Astrocyte (in vitro differentiated cells and primary cell): ENCODE data around the gene CDK14. TPM values are rescaled to one million over a fixed set of nuclear protein-coding genes. Genes with fewer than 3 reads are reported as not detected.

Source experiments
- DNase-seq: peaks from one replicate; pipeline ENCODE4 v3.0.0-alpha.2; 2010; ENCODE audit warnings: low read depth
- FAIRE-seq: peaks from 2 replicates; lab custom pipeline; 2011; peaks lifted over from hg19 to GRCh38; lab: Jason Lieb, UNC
- H2AFZ ChIP-seq: 2 replicates; pipeline ENCODE4 v1.6.0; 2012; ENCODE audit warnings: low read depth, low read length, inconsistent platforms
- H3K27ac ChIP-seq: 2 replicates; pipeline ENCODE4 v1.5.1; 2011; ENCODE audit warnings: low read depth, low read length, inconsistent platforms
- H3K27me3 ChIP-seq: 2 replicates; pipeline ENCODE4 v1.6.0; 2011; ENCODE audit warnings: low read length, inconsistent platforms; ENCODE audit not compliant: insufficient read depth
- H3K36me3 ChIP-seq: 2 replicates; pipeline ENCODE4 v1.5.1; 2011; ENCODE audit warnings: low read length, inconsistent platforms; ENCODE audit not compliant: insufficient read depth
- H3K4me1 ChIP-seq: 2 replicates; pipeline ENCODE4 v1.5.1; 2011; ENCODE audit warnings: low read length, inconsistent platforms; ENCODE audit not compliant: insufficient read depth
- H3K4me2 ChIP-seq: 2 replicates; pipeline ENCODE4 v1.6.0; 2012; ENCODE audit warnings: low read length, inconsistent platforms
- H3K4me3 ChIP-seq: 2 replicates; pipeline ENCODE4 v1.5.1; 2011; ENCODE audit warnings: low read depth, mild to moderate bottlenecking, low read length, inconsistent platforms; ENCODE audit not compliant: insufficient read depth
- H3K79me2 ChIP-seq: 2 replicates; pipeline ENCODE4 v1.6.0; 2012; ENCODE audit warnings: mild to moderate bottlenecking, low read length, inconsistent platforms; ENCODE audit not compliant: insufficient read depth
- H3K9ac ChIP-seq: 2 replicates; pipeline ENCODE4 v1.6.0; 2012; ENCODE audit warnings: mild to moderate bottlenecking, low read length, inconsistent platforms
- H3K9me3 ChIP-seq: 2 replicates; pipeline ENCODE4 v1.5.1; 2012; ENCODE audit warnings: low read depth, mild to moderate bottlenecking, low read length, inconsistent platforms; ENCODE audit not compliant: insufficient read depth
- H4K20me1 ChIP-seq: 2 replicates; pipeline ENCODE4 v1.6.0; 2012; ENCODE audit warnings: low read length, inconsistent platforms; ENCODE audit not compliant: insufficient read depth
- H3K27ac Mint-ChIP-seq: one replicate; pipeline ENCODE4 v1.8.0; 2021; ENCODE audit warnings: mild to moderate bottlenecking, mixed read lengths; ENCODE audit not compliant: unreplicated experiment
- H3K27me3 Mint-ChIP-seq: one replicate; pipeline ENCODE4 v1.8.0; 2021; ENCODE audit warnings: low read depth, mixed read lengths; ENCODE audit not compliant: unreplicated experiment
- H3K36me3 Mint-ChIP-seq: one replicate; pipeline ENCODE4 v1.8.0; 2021; ENCODE audit warnings: low read depth, mixed read lengths; ENCODE audit not compliant: unreplicated experiment
- H3K4me1 Mint-ChIP-seq: one replicate; pipeline ENCODE4 v1.8.0; 2021; ENCODE audit warnings: low read depth, mixed read lengths; ENCODE audit not compliant: unreplicated experiment
- H3K4me3 Mint-ChIP-seq: one replicate; pipeline ENCODE4 v1.8.0; 2021; ENCODE audit warnings: mild to moderate bottlenecking, moderate library complexity, mixed read lengths; ENCODE audit not compliant: unreplicated experiment
- H3K9me3 Mint-ChIP-seq: one replicate; pipeline ENCODE4 v1.8.0; 2021; ENCODE audit warnings: mild to moderate bottlenecking, mixed read lengths; ENCODE audit not compliant: unreplicated experiment
- CTCF ChIP-seq: IDR thresholded peaks from 2 replicates; pipeline ENCODE4 v1.5.1; 2011; ENCODE audit warnings: low read depth, mild to moderate bottlenecking, inconsistent platforms, low read length, moderate library complexity; ENCODE audit not compliant: insufficient read depth
- EZH2 ChIP-seq: IDR thresholded peaks from 2 replicates; pipeline ENCODE4 v1.6.1; 2012; ENCODE audit warnings: mild to moderate bottlenecking, low read length, inconsistent platforms; ENCODE audit not compliant: insufficient read depth
- total RNA-seq: library from RNA; stranded (reverse); gene quantifications from 2 replicates; pipeline ENCODE4 v1.2.1, GENCODE V29; 2021

Gene CDK14
- total RNA-seq, 1 donor from 2014 or later: 30.2 TPM

DNA sequence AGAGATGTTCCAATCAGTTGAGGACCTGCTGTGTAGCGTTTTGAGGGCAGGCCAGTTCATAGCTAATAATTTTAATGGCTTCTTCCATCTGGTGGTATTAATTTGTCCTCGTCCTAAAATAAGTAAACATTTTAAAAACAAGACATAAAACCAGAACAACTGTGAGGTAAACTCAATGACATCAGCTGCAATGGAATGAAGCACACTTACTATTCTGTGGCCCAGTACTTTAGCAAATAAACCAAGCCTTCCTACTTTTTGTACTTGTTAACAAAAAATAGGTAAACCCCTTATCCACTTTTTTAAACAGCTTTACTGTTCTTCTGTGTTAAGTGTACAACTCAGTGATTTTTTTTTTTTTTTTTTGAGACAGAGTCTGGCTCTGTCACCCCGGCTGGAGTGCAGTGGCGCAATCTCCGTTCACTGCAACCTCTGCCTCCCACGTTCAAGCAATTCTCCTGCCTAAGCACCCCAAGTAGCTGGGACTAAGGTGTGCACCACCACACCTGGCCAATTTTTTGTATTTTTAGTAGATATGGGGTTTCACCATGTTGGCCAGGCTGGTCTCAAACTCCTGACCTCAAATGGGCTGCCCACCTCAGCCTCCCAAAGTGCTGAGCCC, 639.2 kb downstream of the CDK14 start:
- Histone ChIP-seq H3K27me3 (no peaks in the 10 kb centered on the region), H3K36me3 (no peaks in the 10 kb centered on the region), H3K27ac (no peak overlapping the region), H3K4me1 (peaks cover 15% of the 10 kb centered on the region), H3K79me2 (no peaks in the 10 kb centered on the region), H3K4me3 (no peak overlapping the region), H3K9ac (no peak overlapping the region), H4K20me1 (no peaks in the 10 kb centered on the region), H3K4me2 (no peak overlapping the region), H2AFZ (no peak overlapping the region), H3K9me3 (no peaks in the 10 kb centered on the region)
- FAIRE-seq: no peak
- Mint-ChIP-seq H3K9me3 (peaks cover 2% of the 10 kb centered on the region), H3K27me3 (peaks cover 31% of the 10 kb centered on the region), H3K36me3 (no peaks in the 10 kb centered on the region), H3K4me1 (peaks cover 10% of the 10 kb centered on the region), H3K27ac (no peak overlapping the region), H3K4me3 (no peak overlapping the region)
- TF ChIP-seq EZH2 (no peak), CTCF (no peak)
- DNase-seq: no peak

DNA sequence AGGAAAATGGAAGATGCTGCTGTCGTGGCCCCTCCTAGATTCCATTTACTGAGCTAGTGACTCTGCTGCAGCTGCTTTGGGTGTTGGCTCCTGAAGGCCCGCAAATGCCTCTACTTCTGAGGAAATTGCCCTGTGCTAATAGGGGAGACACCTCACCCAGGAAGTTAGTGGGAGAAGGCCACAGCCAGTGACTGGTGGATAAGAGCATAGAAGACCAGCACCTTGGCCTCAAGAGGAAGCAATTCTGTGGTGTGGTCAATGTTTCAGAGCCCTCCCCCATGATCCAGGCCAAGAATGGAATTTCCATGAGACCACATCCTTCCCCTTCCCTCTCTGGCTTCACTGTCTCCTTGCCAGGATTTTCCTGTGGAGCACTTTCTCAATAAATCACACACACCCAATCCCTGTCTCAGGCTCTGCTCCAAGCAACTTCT, 643.1 kb downstream of the CDK14 start:
- Histone ChIP-seq H3K27ac (no peak overlapping the region), H3K4me1 (peaks cover 20% of the 10 kb centered on the region), H3K36me3 (no peaks in the 10 kb centered on the region), H4K20me1 (no peaks in the 10 kb centered on the region), H3K4me3 (no peak overlapping the region), H3K79me2 (no peaks in the 10 kb centered on the region), H3K9ac (no peak overlapping the region), H3K27me3 (no peaks in the 10 kb centered on the region), H2AFZ (no peak overlapping the region), H3K9me3 (no peaks in the 10 kb centered on the region), H3K4me2 (peak overlapping the region; percentile 42)
- Mint-ChIP-seq H3K4me3 (no peak overlapping the region), H3K4me1 (peaks cover 15% of the 10 kb centered on the region), H3K27ac (peak overlapping the region; percentile 31), H3K36me3 (no peaks in the 10 kb centered on the region), H3K27me3 (peaks cover 4% of the 10 kb centered on the region), H3K9me3 (no peaks in the 10 kb centered on the region)
- DNase-seq: peak; percentile 96
- TF ChIP-seq EZH2: no peak
- TF ChIP-seq CTCF: no peak
- FAIRE-seq: peak; percentile 49

DNA sequence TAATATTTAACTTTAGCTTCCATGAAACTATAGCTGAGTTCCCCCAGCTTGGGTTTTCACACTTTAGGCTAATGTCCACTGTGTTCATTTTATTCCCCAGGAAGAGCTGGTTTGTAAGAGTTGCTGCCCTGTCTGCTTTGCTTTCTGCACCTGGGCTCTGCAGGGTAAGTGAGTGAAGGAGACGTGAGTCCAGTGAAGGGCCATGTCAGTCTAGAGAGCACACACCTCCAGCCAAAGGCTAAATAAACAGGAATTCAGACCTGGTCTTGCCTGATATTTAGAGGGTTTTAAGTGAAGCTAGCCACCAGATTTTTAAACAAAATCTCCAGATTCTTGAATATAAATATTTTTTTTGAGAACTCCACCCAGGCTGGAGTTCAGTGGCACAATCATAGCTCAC, 643.7 kb downstream of the CDK14 start:
- Histone ChIP-seq H3K4me2 (peak overlapping the region; percentile 42), H4K20me1 (no peaks in the 10 kb centered on the region), H3K9me3 (no peaks in the 10 kb centered on the region), H2AFZ (no peak overlapping the region), H3K4me3 (no peak overlapping the region), H3K36me3 (no peaks in the 10 kb centered on the region), H3K9ac (no peak overlapping the region), H3K27me3 (no peaks in the 10 kb centered on the region), H3K4me1 (peaks cover 20% of the 10 kb centered on the region), H3K79me2 (no peaks in the 10 kb centered on the region), H3K27ac (no peak overlapping the region)
- TF ChIP-seq CTCF (no peak), EZH2 (no peak)
- no peaks in the 10 kb centered on the region for H3K36me3 Mint-ChIP-seq
- H3K27ac Mint-ChIP-seq: peak overlapping the region; percentile 41
- no peaks in the 10 kb centered on the region for H3K9me3 Mint-ChIP-seq
- H3K27me3 Mint-ChIP-seq: peaks cover 2% of the 10 kb centered on the region
- DNase-seq: no peak
- H3K4me3 Mint-ChIP-seq: no peak overlapping the region
- peaks cover 19% of the 10 kb centered on the region for H3K4me1 Mint-ChIP-seq
- no peak for FAIRE-seq
